ENCODE data around the gene LARGE1.

Gene LARGE1

GRCh38 chr22:33492210-33492651, 428.0 kb downstream of the LARGE1 start:
- H3K4me3 ChIP-seq (ENCODE audit: low read depth, low read length): no peak overlapping the region
- in situ Hi-C loops (cut with HindIII; ENCODE audit: low sequenced_read_pairs): no loop called here
- no peak for DNase-seq (ENCODE audit: low read depth)
- TF ChIP-seq, protein P1, sequence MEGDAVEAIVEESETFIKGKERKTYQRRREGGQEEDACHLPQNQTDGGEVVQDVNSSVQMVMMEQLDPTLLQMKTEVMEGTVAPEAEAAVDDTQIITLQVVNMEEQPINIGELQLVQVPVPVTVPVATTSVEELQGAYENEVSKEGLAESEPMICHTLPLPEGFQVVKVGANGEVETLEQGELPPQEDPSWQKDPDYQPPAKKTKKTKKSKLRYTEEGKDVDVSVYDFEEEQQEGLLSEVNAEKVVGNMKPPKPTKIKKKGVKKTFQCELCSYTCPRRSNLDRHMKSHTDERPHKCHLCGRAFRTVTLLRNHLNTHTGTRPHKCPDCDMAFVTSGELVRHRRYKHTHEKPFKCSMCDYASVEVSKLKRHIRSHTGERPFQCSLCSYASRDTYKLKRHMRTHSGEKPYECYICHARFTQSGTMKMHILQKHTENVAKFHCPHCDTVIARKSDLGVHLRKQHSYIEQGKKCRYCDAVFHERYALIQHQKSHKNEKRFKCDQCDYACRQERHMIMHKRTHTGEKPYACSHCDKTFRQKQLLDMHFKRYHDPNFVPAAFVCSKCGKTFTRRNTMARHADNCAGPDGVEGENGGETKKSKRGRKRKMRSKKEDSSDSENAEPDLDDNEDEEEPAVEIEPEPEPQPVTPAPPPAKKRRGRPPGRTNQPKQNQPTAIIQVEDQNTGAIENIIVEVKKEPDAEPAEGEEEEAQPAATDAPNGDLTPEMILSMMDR (IDR thresholded peaks at IDR 0.05; ENCODE audit: low read depth, low read length, missing control alignments): no peak

GRCh38 chr22:33487041-33487716, 433.1 kb downstream of the LARGE1 start:
- in situ Hi-C loops (cut with HindIII; ENCODE audit: low sequenced_read_pairs): no loop called here
- TF ChIP-seq, protein P1 (IDR thresholded peaks at IDR 0.05; ENCODE audit: low read depth, low read length, missing control alignments): no peak
- DNase-seq (ENCODE audit: low read depth): no peak
- H3K4me3 ChIP-seq (ENCODE audit: low read depth, low read length): no peak overlapping the region

DNA sequence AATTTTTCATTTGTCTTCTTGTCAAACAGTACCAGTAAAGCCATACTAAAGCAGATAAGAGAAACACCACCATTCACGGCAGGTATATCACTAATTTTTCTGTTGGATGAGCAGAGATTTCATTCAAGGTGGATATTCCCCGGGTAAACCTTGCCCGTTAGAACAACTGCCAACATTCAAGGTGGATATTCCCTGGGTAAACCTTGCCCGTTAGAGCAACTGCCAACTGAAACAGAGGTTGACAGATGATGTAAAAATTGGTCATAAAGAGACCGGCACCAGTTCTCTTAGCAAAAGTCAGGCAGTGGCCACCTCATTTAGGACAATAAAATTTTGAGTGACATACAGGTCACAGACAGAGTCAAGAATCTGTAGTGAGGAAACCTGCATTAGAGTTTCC, 438.7 kb downstream of the LARGE1 start:
- no peak for DNase-seq (ENCODE audit: low read depth)
- H3K4me3 ChIP-seq (ENCODE audit: low read depth, low read length): no peak overlapping the region
- TF ChIP-seq, protein P1 (IDR thresholded peaks at IDR 0.05; ENCODE audit: low read depth, low read length, missing control alignments): no peak
- in situ Hi-C loops (cut with HindIII; ENCODE audit: low sequenced_read_pairs): no loop called here

DNA sequence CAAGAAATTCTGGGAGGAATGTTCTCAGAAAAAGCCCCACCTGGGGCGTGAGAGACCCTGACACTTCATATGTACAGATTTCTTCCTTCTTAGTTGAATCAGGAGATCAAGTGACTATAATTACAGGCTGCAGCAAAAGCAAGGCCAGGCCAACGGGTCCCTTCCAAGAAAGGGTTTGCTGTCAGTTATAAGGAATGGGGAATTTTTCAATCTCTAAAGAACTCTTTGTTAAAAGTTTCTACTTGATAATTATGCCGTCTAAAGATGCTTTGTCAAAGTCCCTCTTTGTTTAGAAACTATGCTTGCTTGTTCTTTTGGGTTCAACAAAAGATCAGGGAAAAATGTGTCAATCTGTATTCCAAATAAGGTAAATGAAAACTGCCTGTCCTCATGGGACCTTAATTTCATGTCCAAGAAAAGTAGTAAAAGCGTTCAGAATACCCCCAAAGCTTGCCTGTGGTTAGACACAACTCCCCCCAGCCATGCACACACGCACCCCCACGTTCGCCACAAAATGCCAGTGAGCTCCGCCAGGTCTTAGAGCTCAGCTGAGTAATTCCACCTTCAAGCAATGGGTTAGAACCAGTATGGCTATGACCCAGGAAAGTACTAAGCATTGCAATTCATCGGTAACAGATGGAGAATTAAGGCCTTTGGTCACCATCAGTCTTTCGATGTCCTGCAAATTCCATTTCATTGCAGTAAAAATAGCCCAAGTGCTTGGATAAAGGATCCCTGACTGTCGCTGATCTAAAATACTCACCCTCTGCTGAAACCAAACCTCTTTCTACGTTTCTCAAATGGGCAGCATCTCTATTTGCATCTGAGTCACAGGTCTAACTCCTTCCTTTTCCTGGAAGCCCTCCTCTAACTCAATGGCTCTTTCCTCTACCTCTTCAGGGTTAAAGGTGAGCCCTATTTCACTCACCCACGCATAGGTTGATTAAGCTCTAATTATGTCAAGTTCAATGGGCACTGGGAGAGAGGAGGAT, 442.9 kb downstream of the LARGE1 start:
- in situ Hi-C loops (cut with HindIII; ENCODE audit: low sequenced_read_pairs): no loop called here
- TF ChIP-seq, protein P1 (IDR thresholded peaks at IDR 0.05; ENCODE audit: low read depth, low read length, missing control alignments): no peak
- DNase-seq (ENCODE audit: low read depth): peak; percentile 64
- no peak overlapping the region for H3K4me3 ChIP-seq (ENCODE audit: low read depth, low read length)

- DNase-seq (ENCODE audit: low read depth): no peak
- in situ Hi-C loops (cut with HindIII; ENCODE audit: low sequenced_read_pairs): no loop called here
- H3K4me3 ChIP-seq (ENCODE audit: low read depth, low read length): no peak overlapping the region
- TF ChIP-seq, protein P1 (IDR thresholded peaks at IDR 0.05; ENCODE audit: low read depth, low read length, missing control alignments): no peak
Observed at GRCh38 chr22:33476716-33477115, 443.6 kb downstream of the LARGE1 start.

DNA sequence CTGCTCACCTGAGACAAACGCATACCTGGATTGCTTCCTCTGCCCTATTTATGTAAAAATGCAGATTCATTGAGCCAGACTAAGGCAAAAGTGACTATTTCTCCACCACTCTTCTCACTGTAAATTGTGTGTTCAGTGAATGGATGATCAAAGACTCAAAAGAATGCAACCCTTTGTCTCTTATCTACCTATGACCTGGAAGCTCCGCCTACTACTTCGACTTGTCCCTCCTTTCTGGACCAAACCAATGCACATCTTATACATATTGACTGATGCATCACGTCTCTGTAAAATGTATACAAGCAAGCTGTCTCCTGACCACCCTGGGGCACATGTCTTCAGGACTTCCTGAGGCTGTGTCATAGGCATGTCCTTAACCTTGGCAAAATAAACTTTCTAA, 444.1 kb downstream of the LARGE1 start:
- TF ChIP-seq, protein P1 (IDR thresholded peaks at IDR 0.05; ENCODE audit: low read depth, low read length, missing control alignments): no peak
- DNase-seq (ENCODE audit: low read depth): no peak
- in situ Hi-C loops (cut with HindIII; ENCODE audit: low sequenced_read_pairs): no loop called here
- no peak overlapping the region for H3K4me3 ChIP-seq (ENCODE audit: low read depth, low read length)

All from astrocyte of the cerebellum (primary cell).